Breast epithelium (tissue), 4 donors: Measurements from ENCODE around the gene SLC25A33. TPM values are rescaled to one million over a fixed set of nuclear protein-coding genes. Genes with fewer than 3 reads are reported as not detected.

Experiments
- DNase-seq, 2 donors: peaks; one replicate each; pipeline ENCODE4 v3.0.0-alpha.2; 2019; ENCODE audit warnings: low spot score in 2 of 2
- H3K27ac ChIP-seq, 2 donors: fragments of 200-600 bp; sonication (generic) in 1 of 2; one replicate each; pipeline ENCODE4 v1.5.1; 2016 to 2019; ENCODE audit warnings: mild to moderate bottlenecking in 1 of 2
- H3K27me3 ChIP-seq, 2 donors: fragments of 200-600 bp; sonication (generic) in 1 of 2; one replicate each; pipeline versions ENCODE4 v1.5.1 to v1.6.0; 2017 to 2019; ENCODE audit warnings: control low read depth in 1 of 2, mild to moderate bottlenecking in 1 of 2
- H3K36me3 ChIP-seq: fragments of 200-600 bp; one replicate; pipeline ENCODE4 v1.5.1; 2019
- H3K4me1 ChIP-seq, 2 donors: fragments of 200-600 bp; sonication (generic); one replicate each; pipeline ENCODE4 v1.5.1; 2016 to 2019; ENCODE audit warnings: control low read depth in 1 of 2
- H3K4me3 ChIP-seq, 3 donors: fragments of 200-600 bp; sonication (generic); 1 replicate in 2 of 3; 2 replicates in 1 of 3; pipeline ENCODE4 v1.5.1; 2016 to 2019; ENCODE audit warnings: mild to moderate bottlenecking in 3 of 3, moderate library complexity in 2 of 3
- H3K9me3 ChIP-seq, 2 donors: fragments of 200-600 bp; sonication (generic) in 1 of 2; one replicate each; pipeline ENCODE4 v1.5.1; 2016 to 2019; ENCODE audit warnings: control low read depth in 1 of 2
- POLR2A ChIP-seq: fragments of 450-650 bp; IDR thresholded peaks from one replicate; pipeline ENCODE4 v1.6.1; 2016; ENCODE audit warnings: antibody characterized with exemption, mild to moderate bottlenecking, moderate library complexity
- POLR2AphosphoS5 ChIP-seq, 3 donors: sonication (generic); formaldehyde crosslinking; IDR thresholded peaks; one replicate each; pipeline ENCODE4 v1.6.1; 2017; ENCODE audit warnings: antibody characterized with exemption in 3 of 3
- intact Hi-C: fragments of 100-400 bp; cut with DNase I; formaldehyde crosslinking; loops from one replicate; pipeline ENCODE4 v1.15.1; 2023; ENCODE audit warnings: low total_unique reads
- total RNA-seq, 3 donors: library from RNA; depleted of rRNA; stranded (reverse); fragments of >200 nt; gene quantifications; one replicate each; pipeline ENCODE4 v1.1.0, GENCODE V29; 2016
- TF ChIP-seq, protein P1 (sequence below), 3 donors: fragments of 450-650 bp; IDR thresholded peaks; one replicate each; pipeline ENCODE4 v1.5.1; 2016 to 2017; ENCODE audit warnings: antibody characterized with exemption in 3 of 3, mild to moderate bottlenecking in 3 of 3, moderate library complexity in 3 of 3

Gene SLC25A33
- total RNA-seq, 3 donors from 2014 or later = 8.8 to 17.6 (median 10.7) TPM

DNA sequence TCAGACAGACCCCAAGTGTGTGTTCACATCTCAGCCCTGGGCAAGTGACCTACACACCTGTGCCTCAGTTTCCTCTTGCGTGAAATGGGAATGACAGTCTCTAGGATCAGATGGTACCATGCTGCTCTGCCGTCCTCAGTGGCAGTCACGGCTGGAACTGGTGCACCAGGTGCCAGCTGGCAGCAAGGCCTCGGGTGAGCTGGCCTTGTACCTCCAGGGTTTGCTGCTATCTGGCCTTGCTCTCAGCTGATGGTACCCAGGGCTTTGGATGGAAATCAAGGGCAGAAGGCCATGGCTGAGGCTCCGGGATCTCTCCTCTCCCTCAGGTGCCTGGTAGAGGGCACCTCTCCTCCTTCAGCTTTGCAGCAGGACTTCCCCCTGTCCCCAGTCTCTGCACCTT is 70.7 kb downstream of the SLC25A33 start:
- H3K27ac ChIP-seq = no peak overlapping the region
- no peak for DNase-seq
- TF ChIP-seq, protein P1, sequence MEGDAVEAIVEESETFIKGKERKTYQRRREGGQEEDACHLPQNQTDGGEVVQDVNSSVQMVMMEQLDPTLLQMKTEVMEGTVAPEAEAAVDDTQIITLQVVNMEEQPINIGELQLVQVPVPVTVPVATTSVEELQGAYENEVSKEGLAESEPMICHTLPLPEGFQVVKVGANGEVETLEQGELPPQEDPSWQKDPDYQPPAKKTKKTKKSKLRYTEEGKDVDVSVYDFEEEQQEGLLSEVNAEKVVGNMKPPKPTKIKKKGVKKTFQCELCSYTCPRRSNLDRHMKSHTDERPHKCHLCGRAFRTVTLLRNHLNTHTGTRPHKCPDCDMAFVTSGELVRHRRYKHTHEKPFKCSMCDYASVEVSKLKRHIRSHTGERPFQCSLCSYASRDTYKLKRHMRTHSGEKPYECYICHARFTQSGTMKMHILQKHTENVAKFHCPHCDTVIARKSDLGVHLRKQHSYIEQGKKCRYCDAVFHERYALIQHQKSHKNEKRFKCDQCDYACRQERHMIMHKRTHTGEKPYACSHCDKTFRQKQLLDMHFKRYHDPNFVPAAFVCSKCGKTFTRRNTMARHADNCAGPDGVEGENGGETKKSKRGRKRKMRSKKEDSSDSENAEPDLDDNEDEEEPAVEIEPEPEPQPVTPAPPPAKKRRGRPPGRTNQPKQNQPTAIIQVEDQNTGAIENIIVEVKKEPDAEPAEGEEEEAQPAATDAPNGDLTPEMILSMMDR (IDR thresholded peaks at IDR 0.05) = no peak
- no peak for TF ChIP-seq POLR2A
- no peaks in the 10 kb centered on the region for H3K27me3 ChIP-seq
- no peaks in the 10 kb centered on the region for H3K9me3 ChIP-seq
- intact Hi-C loops = no loop called here
- H3K4me1 ChIP-seq = no peaks in the 10 kb centered on the region
- no peak overlapping the region for H3K4me3 ChIP-seq
- H3K36me3 ChIP-seq = no peaks in the 10 kb centered on the region

DNA sequence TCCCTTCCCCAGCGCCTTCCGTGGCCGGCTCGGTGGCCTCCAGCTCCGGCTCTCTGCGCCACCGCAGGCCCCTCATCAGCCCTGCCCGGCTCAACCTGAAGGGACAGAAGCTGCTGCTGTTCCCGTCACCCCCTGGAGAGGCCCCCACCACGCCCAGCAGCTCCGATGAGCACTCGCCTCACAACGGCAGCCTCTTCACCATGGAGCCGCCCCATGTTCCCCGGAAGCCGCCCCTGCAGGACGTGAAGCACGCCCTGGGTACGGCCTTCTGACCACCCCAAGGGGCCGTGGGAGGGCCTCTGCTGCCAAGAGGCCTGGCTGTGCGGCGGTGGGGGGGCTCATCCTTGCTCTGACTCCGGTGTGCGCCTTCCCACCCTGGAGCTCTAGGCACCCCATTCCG is 71.3 kb downstream of the SLC25A33 start:
- no peak for TF ChIP-seq POLR2A
- no peak for TF ChIP-seq POLR2AphosphoS5 (IDR thresholded peaks at IDR 0.05)
- TF ChIP-seq, protein P1 (IDR thresholded peaks at IDR 0.05) = no peak
- no peaks in the 10 kb centered on the region for H3K27me3 ChIP-seq
- H3K9me3 ChIP-seq = no peaks in the 10 kb centered on the region
- no peak overlapping the region for H3K27ac ChIP-seq
- no peak for DNase-seq
- intact Hi-C loops = no loop called here
- no peak overlapping the region for H3K4me3 ChIP-seq
- no peaks in the 10 kb centered on the region for H3K4me1 ChIP-seq
- H3K36me3 ChIP-seq = no peaks in the 10 kb centered on the region

DNA sequence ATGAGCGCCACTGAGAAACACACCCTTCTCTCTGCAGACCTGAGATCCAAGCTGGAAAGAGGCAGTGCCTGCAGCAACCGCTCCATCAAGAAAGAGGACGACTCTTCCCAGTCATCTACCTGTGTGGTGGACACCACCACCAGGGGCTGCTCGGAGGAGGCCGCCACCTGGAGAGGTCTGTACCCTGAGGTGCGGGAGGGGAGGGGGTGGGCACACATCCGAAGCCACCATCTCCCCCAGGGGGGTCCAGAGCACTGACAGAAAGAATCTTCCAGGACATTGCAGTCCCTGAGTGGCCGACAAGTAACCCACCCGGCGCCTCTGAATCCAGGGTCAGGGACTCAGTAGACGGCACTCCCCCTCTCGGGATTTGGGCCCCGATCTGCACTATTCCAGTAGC is 72.5 kb downstream of the SLC25A33 start:
- no peaks in the 10 kb centered on the region for H3K36me3 ChIP-seq
- DNase-seq = no peak
- no peak overlapping the region for H3K4me3 ChIP-seq
- TF ChIP-seq POLR2AphosphoS5 (IDR thresholded peaks at IDR 0.05) (no peak), POLR2A (no peak)
- TF ChIP-seq, protein P1 (IDR thresholded peaks at IDR 0.05) = no peak
- H3K27me3 ChIP-seq = no peaks in the 10 kb centered on the region
- H3K4me1 ChIP-seq = no peaks in the 10 kb centered on the region
- intact Hi-C loops = no loop called here
- H3K27ac ChIP-seq = no peak overlapping the region
- H3K9me3 ChIP-seq = no peaks in the 10 kb centered on the region

DNA sequence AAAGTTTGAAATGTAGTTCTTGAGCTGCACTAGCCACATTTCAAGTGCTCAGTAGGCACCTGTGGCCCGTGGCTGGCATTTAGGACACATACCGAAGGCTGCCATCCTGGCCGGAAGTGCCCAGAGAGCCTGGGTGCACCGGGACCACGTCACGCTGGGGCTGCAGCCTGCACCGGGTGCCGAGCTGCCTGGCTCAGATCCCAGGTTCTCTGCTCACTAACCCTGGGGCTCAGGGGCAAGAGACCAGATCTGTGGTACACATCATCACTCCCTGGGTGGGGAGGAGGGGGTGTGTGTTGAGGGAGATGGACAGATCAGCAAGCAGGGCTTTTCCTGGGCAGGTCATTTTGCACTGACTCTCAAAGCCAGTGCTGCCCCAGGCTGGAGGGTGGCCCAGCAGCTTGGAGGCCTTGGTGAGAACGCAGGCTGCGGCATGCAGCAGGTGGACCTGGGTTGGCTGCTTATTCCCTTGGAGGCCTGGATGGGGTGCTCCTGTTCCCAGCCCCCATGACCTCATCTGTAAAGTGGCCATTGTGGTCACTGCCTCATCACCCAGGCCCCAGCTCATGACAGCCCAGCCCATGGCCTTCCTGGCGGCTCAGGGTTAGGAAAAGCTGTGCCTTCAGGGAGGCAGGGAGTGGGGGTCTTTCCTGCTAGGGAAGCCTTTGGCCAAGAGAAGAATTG is 73.0 kb downstream of the SLC25A33 start:
- Histone ChIP-seq H3K27me3 (no peaks in the 10 kb centered on the region), H3K4me1 (no peaks in the 10 kb centered on the region), H3K36me3 (no peaks in the 10 kb centered on the region), H3K27ac (no peak overlapping the region), H3K9me3 (no peaks in the 10 kb centered on the region), H3K4me3 (no peak overlapping the region)
- intact Hi-C loops = no loop called here
- TF ChIP-seq, protein P1 (IDR thresholded peaks at IDR 0.05) = no peak
- TF ChIP-seq POLR2AphosphoS5 (IDR thresholded peaks at IDR 0.05) = no peak
- no peak for TF ChIP-seq POLR2A
- DNase-seq = no peak

DNA sequence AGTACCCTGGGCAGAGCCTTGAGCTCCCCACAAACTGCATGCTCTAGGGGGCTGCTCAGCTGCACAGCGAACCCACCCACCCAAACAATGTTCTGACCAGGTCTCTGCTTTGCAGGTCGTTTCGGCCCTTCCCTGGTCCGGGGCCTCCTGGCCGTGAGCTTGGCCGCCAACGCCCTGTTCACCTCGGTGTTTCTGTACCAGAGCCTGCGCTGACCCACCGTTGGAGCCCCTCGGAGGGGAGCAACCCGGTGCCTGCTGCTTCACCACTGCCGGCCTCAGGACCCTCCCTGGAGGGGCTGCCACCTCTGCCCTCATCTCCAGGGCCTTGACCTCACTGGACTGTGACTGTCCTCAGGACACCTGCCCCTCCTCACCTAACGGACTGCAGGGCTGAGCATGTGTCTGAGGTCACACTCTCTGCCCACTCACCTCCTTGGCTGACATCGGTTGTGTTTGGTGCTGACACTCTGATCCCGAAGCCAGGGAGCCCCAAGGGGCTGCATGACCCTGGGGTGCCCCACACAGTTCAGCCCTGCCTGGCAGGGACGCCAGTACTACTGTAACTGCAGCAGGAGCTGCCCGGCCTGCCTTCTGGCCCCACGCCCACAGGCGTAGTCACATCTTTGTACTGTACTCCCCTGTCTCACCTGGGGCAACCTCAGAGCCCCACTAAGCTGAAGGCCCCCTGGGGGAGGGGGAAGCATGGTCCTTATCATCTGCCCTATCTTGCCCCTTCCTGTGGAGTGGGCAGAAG is 73.8 kb downstream of the SLC25A33 start:
- Histone ChIP-seq H3K27ac (no peak overlapping the region), H3K27me3 (no peaks in the 10 kb centered on the region), H3K36me3 (no peaks in the 10 kb centered on the region), H3K4me3 (no peak overlapping the region), H3K4me1 (no peaks in the 10 kb centered on the region), H3K9me3 (no peaks in the 10 kb centered on the region)
- intact Hi-C loops = no loop called here
- DNase-seq = no peak
- TF ChIP-seq, protein P1 (IDR thresholded peaks at IDR 0.05) = no peak
- TF ChIP-seq POLR2A = no peak
- TF ChIP-seq POLR2AphosphoS5 (IDR thresholded peaks at IDR 0.05) = no peak
